SU-DHL-6 (cell line): Measurements from ENCODE around the gene EXD2.
"Not testable (repeated sequence)": the region's sequence is repeated elsewhere in the genome, so short reads cannot be mapped to it uniquely, and the experiment has no call there.

Experiments used
- H2AFZ ChIP-seq: fragments of 200-600 bp; sonication (generic); 2 replicates; pipeline ENCODE4 v1.6.1; 2014; ENCODE audit warnings: low read depth, mild to moderate bottlenecking, moderate library complexity, mixed read lengths, antibody characterized with exemption, low read length; ENCODE audit not compliant: severe bottlenecking
- H3F3A ChIP-seq: fragments of 200-600 bp; shearing (Covaris generic); 2 replicates; pipeline ENCODE4 v1.6.0; 2016; ENCODE audit warnings: antibody characterized with exemption, mild to moderate bottlenecking; ENCODE audit not compliant: insufficient read depth
- H3K27ac ChIP-seq: fragments of 200-600 bp; sonication (generic); 2 replicates; pipeline ENCODE4 v1.5.1; 2016; ENCODE audit warnings: low read depth, mild to moderate bottlenecking, low read length, moderate library complexity, mixed read lengths
- H3K27me3 ChIP-seq: fragments of 200-600 bp; sonication (generic), shearing (Covaris generic); 2 replicates; pipeline ENCODE4 v1.6.0; 2014; ENCODE audit warnings: mild to moderate bottlenecking, low read length
- H3K36me3 ChIP-seq: fragments of 200-600 bp; sonication (generic); 2 replicates; pipeline ENCODE4 v1.6.1; 2014; ENCODE audit warnings: mild to moderate bottlenecking, low read length, mixed read lengths
- H3K4me2 ChIP-seq: fragments of 300-600, 200-600 bp; shearing (Covaris generic), sonication (generic); 2 replicates; pipeline ENCODE4 v1.6.0; 2014; ENCODE audit warnings: low read length, low read depth, mild to moderate bottlenecking; ENCODE audit not compliant: poor library complexity, severe bottlenecking
- H3K4me3 ChIP-seq: fragments of 200-600 bp; sonication (generic); 2 replicates; pipeline ENCODE4 v1.5.1; 2014; ENCODE audit warnings: antibody characterized with exemption, low read length, mild to moderate bottlenecking, mixed read lengths; ENCODE audit not compliant: insufficient read depth, poor library complexity, severe bottlenecking
- H3K79me2 ChIP-seq: fragments of 200-600 bp; sonication (generic); 2 replicates; pipeline ENCODE4 v1.6.1; 2014; ENCODE audit warnings: mild to moderate bottlenecking, low read length, moderate library complexity; ENCODE audit not compliant: insufficient read depth
- H3K9ac ChIP-seq: fragments of 200-600 bp; sonication (generic); 2 replicates; pipeline ENCODE4 v1.7.0; 2014; ENCODE audit warnings: mild to moderate bottlenecking, low read length
- H3K9me2 ChIP-seq: fragments of 200-600 bp; sonication (generic); replicated peaks from 2 replicates; pipeline ENCODE4 v1.6.1; 2014; ENCODE audit warnings: low read length; ENCODE audit not compliant: insufficient read depth
- H3K9me3 ChIP-seq: fragments of 200-600 bp; sonication (generic); 2 replicates; pipeline ENCODE4 v1.6.1; 2014; ENCODE audit warnings: low read length, mixed read lengths; ENCODE audit not compliant: insufficient read depth
- H4K20me1 ChIP-seq: fragments of 200-600 bp; sonication (generic); 2 replicates; pipeline ENCODE4 v1.6.1; 2014; ENCODE audit warnings: low read depth, mild to moderate bottlenecking, antibody characterized with exemption, low read length, moderate library complexity, mixed read lengths
- EZH2phosphoT487 ChIP-seq: fragments of 200-600 bp; sonication (generic), shearing (Covaris generic); conservative IDR thresholded peaks from 2 replicates; pipeline ENCODE4 v1.6.1; 2018; ENCODE audit warnings: mild to moderate bottlenecking, antibody characterized with exemption, low read length, moderate library complexity, mixed read lengths
- TF ChIP-seq, protein P1 (sequence below): fragments of 200-600 bp; sonication (generic); IDR thresholded peaks from one replicate; pipeline ENCODE4 v1.5.1; 2017; ENCODE audit warnings: antibody characterized with exemption, mild to moderate bottlenecking, low read length, moderate library complexity; ENCODE audit not compliant: insufficient read depth, poor library complexity, severe bottlenecking

Gene EXD2

GRCh38 chr14:69288011-69288771 is 96.9 kb downstream of the EXD2 start:
- H3F3A ChIP-seq = no peaks in the 10 kb centered on the region
- H3K4me3 ChIP-seq = no peak overlapping the region
- H3K79me2 ChIP-seq = no peaks in the 10 kb centered on the region
- H3K9me2 ChIP-seq = no peaks in the 10 kb centered on the region
- H3K27me3 ChIP-seq = no peaks in the 10 kb centered on the region
- H3K36me3 ChIP-seq = no peaks in the 10 kb centered on the region
- TF ChIP-seq, protein P1, sequence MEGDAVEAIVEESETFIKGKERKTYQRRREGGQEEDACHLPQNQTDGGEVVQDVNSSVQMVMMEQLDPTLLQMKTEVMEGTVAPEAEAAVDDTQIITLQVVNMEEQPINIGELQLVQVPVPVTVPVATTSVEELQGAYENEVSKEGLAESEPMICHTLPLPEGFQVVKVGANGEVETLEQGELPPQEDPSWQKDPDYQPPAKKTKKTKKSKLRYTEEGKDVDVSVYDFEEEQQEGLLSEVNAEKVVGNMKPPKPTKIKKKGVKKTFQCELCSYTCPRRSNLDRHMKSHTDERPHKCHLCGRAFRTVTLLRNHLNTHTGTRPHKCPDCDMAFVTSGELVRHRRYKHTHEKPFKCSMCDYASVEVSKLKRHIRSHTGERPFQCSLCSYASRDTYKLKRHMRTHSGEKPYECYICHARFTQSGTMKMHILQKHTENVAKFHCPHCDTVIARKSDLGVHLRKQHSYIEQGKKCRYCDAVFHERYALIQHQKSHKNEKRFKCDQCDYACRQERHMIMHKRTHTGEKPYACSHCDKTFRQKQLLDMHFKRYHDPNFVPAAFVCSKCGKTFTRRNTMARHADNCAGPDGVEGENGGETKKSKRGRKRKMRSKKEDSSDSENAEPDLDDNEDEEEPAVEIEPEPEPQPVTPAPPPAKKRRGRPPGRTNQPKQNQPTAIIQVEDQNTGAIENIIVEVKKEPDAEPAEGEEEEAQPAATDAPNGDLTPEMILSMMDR = no peak
- TF ChIP-seq EZH2phosphoT487 = no peak
- H3K27ac ChIP-seq = no peak overlapping the region
- no peaks in the 10 kb centered on the region for H4K20me1 ChIP-seq
- H2AFZ ChIP-seq = no peak overlapping the region
- H3K9ac ChIP-seq = no peak overlapping the region
- no peaks in the 10 kb centered on the region for H3K9me3 ChIP-seq
- no peak overlapping the region for H3K4me2 ChIP-seq

DNA sequence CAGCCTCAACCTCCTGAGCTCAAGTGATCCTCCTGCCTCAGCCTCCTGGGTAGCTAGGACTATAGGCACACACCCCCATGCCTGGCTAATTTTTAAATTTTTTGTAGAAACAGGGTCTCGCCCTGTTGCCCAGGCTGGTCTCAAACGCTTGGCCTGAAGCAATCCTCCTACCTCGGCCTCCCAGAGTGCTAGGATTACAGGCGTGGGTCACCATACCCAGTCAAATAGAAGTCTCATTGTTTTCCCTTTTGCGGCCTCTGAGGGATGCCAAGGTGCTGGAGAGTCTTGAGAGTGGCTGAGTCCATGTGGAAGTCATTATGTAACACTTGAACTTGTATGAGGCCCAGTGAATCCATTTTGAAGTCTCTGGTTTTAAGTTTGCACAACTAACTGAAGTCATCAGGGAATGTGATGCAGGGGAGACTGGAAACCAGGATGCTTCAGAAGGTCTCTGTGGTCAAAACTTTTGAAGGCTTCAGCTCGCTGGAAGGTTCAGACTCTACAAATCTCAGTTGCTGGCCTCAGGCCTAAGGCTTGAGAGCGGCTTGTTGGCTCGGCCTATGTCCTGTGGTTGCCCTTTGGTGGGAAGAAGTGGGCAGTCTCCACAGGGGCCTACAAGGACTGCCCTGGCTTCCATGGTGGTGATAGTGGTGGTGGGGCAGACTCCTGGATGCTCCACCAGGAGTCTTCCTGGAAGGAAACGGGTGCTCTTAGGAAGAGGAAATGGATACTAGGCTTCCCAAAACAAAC is 97.8 kb downstream of the EXD2 start:
- no peaks in the 10 kb centered on the region for H3F3A ChIP-seq
- H3K36me3 ChIP-seq = no peaks in the 10 kb centered on the region
- no peaks in the 10 kb centered on the region for H3K79me2 ChIP-seq
- H3K27me3 ChIP-seq = no peaks in the 10 kb centered on the region
- H3K9me3 ChIP-seq = no peaks in the 10 kb centered on the region
- TF ChIP-seq, protein P1 = no peak
- TF ChIP-seq EZH2phosphoT487 = no peak
- no peaks in the 10 kb centered on the region for H3K9me2 ChIP-seq
- no peaks in the 10 kb centered on the region for H4K20me1 ChIP-seq
- H3K27ac ChIP-seq = no peak overlapping the region
- no peak overlapping the region for H3K4me3 ChIP-seq
- no peak overlapping the region for H3K9ac ChIP-seq
- no peak overlapping the region for H3K4me2 ChIP-seq
- no peak overlapping the region for H2AFZ ChIP-seq

DNA sequence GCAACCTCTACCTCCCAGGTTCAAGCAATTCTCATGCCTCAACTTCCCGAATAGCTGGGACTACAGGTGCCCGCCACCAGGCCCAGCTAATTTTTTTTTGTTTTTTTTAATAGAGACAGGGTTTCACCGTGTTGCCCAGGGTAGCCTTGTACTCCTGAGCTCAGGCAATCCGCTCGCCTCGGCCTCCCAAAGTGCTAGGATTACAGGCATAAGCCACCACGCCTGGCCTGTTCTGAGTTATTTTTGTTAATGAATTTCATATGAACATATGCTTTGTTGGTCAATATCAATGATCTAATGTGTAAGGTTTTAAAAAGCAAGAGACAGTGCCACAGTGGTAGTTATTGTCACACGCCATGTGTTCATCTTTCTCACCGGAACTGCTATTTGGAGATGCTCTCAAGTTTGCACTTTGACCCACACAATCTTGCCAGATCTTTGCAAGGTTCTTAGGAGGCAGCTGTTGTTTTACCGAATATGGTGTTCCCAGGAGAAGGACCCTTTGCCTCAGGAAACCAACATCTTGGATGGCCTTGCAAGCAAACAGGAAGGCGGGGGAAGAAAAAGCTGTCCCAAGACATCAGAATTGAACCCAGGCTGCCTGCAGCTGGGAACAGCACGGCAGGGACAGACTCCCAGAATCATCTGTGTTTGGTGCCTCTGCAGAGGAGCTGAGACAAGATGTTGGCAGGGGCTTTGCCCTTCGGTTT is 98.7 kb downstream of the EXD2 start:
- Histone ChIP-seq H3K4me2 (no peak overlapping the region), H3K9me3 (no peaks in the 10 kb centered on the region), H3K27me3 (no peaks in the 10 kb centered on the region), H3K9ac (no peak overlapping the region), H3K9me2 (no peaks in the 10 kb centered on the region), H3F3A (no peaks in the 10 kb centered on the region), H3K4me3 (no peak overlapping the region), H3K36me3 (no peaks in the 10 kb centered on the region), H2AFZ (no peak overlapping the region), H3K27ac (no peak overlapping the region), H3K79me2 (no peaks in the 10 kb centered on the region), H4K20me1 (no peaks in the 10 kb centered on the region)
- TF ChIP-seq EZH2phosphoT487 = no peak
- TF ChIP-seq, protein P1 = no peak

DNA sequence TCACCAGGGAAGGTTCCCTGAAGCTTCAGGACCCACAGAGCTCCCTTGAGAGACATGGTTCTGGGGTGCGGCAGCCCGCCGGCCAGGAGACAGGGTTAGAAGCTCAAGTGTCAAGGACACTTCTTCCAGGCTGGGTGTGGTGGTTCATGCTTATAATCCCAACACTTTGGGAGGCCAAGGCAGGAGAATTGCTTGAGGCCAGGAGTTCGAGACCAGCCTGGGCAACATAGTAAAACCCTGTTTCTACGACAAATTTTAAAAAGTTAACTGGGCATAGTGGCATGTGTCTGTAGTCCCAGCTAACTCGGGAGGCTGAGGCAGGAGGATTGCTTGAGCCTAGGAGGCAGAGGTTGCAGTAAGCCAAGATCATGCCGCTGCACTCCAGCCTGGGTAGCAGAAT is 99.6 kb downstream of the EXD2 start:
- not testable (repeated sequence) for H3K27ac ChIP-seq, H3F3A ChIP-seq, H3K27me3 ChIP-seq, H3K4me2 ChIP-seq, H3K9me2 ChIP-seq, H4K20me1 ChIP-seq, H3K9me3 ChIP-seq, H2AFZ ChIP-seq, H3K4me3 ChIP-seq, H3K9ac ChIP-seq, H3K36me3 ChIP-seq, H3K79me2 ChIP-seq
